SU-DHL-6 (cell line): ENCODE data around the gene FCHSD2.

ENCODE experiments used
- H2AFZ ChIP-seq: fragments of 200-600 bp; sonication (generic); 2 replicates; pipeline ENCODE4 v1.6.1; 2014; ENCODE audit warnings: low read depth, mild to moderate bottlenecking, moderate library complexity, mixed read lengths, antibody characterized with exemption, low read length; ENCODE audit not compliant: severe bottlenecking
- H3F3A ChIP-seq: fragments of 200-600 bp; shearing (Covaris generic); 2 replicates; pipeline ENCODE4 v1.6.0; 2016; ENCODE audit warnings: antibody characterized with exemption, mild to moderate bottlenecking; ENCODE audit not compliant: insufficient read depth
- H3K27ac ChIP-seq: fragments of 200-600 bp; sonication (generic); 2 replicates; pipeline ENCODE4 v1.5.1; 2016; ENCODE audit warnings: low read depth, mild to moderate bottlenecking, low read length, moderate library complexity, mixed read lengths
- H3K27me3 ChIP-seq: fragments of 200-600 bp; sonication (generic), shearing (Covaris generic); 2 replicates; pipeline ENCODE4 v1.6.0; 2014; ENCODE audit warnings: mild to moderate bottlenecking, low read length
- H3K36me3 ChIP-seq: fragments of 200-600 bp; sonication (generic); 2 replicates; pipeline ENCODE4 v1.6.1; 2014; ENCODE audit warnings: mild to moderate bottlenecking, low read length, mixed read lengths
- H3K4me2 ChIP-seq: fragments of 300-600, 200-600 bp; shearing (Covaris generic), sonication (generic); 2 replicates; pipeline ENCODE4 v1.6.0; 2014; ENCODE audit warnings: low read length, low read depth, mild to moderate bottlenecking; ENCODE audit not compliant: poor library complexity, severe bottlenecking
- H3K4me3 ChIP-seq: fragments of 200-600 bp; sonication (generic); 2 replicates; pipeline ENCODE4 v1.5.1; 2014; ENCODE audit warnings: antibody characterized with exemption, low read length, mild to moderate bottlenecking, mixed read lengths; ENCODE audit not compliant: insufficient read depth, poor library complexity, severe bottlenecking
- H3K79me2 ChIP-seq: fragments of 200-600 bp; sonication (generic); 2 replicates; pipeline ENCODE4 v1.6.1; 2014; ENCODE audit warnings: mild to moderate bottlenecking, low read length, moderate library complexity; ENCODE audit not compliant: insufficient read depth
- H3K9ac ChIP-seq: fragments of 200-600 bp; sonication (generic); 2 replicates; pipeline ENCODE4 v1.7.0; 2014; ENCODE audit warnings: mild to moderate bottlenecking, low read length
- H3K9me2 ChIP-seq: fragments of 200-600 bp; sonication (generic); replicated peaks from 2 replicates; pipeline ENCODE4 v1.6.1; 2014; ENCODE audit warnings: low read length; ENCODE audit not compliant: insufficient read depth
- H3K9me3 ChIP-seq: fragments of 200-600 bp; sonication (generic); 2 replicates; pipeline ENCODE4 v1.6.1; 2014; ENCODE audit warnings: low read length, mixed read lengths; ENCODE audit not compliant: insufficient read depth
- H4K20me1 ChIP-seq: fragments of 200-600 bp; sonication (generic); 2 replicates; pipeline ENCODE4 v1.6.1; 2014; ENCODE audit warnings: low read depth, mild to moderate bottlenecking, antibody characterized with exemption, low read length, moderate library complexity, mixed read lengths
- EZH2phosphoT487 ChIP-seq: fragments of 200-600 bp; sonication (generic), shearing (Covaris generic); conservative IDR thresholded peaks from 2 replicates; pipeline ENCODE4 v1.6.1; 2018; ENCODE audit warnings: mild to moderate bottlenecking, antibody characterized with exemption, low read length, moderate library complexity, mixed read lengths
- TF ChIP-seq, protein P1 (sequence below): fragments of 200-600 bp; sonication (generic); IDR thresholded peaks from one replicate; pipeline ENCODE4 v1.5.1; 2017; ENCODE audit warnings: antibody characterized with exemption, mild to moderate bottlenecking, low read length, moderate library complexity; ENCODE audit not compliant: insufficient read depth, poor library complexity, severe bottlenecking

The FCHSD2 gene

DNA sequence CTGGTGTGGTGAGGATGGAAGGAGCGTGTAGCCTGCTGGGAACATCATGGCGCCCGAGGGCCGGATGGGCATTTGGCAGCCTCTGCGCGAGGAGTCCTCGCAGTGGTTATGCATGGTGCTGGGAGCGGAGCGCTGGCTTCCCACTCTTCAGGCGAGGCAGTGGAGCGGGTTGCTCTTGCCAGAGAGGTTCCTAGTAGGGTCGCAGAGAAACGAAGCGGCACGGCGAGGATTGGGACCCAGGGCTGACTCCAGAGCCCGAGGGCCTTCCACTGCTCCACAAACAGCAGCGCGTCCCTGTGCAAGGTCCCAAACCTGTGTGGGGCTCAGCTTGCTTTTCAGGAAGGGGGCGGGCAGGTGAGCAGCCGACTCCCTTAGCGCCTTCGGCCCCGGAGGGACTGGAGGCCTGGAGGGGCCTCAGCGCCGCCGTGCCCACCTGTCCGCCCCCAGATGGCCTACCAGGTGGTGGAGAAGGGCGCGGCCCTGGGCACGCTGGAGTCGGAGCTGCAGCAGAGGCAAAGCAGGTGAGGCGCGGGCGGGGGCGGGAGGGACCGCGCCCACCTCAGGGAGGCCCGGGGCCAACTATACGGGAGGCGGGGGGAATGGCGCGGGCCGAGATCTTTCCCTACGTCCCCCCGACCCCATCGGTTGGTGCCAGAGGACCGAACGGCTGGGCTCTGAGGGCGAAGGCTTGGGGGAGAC is 320.7 kb downstream of the FCHSD2 start:
- H3K79me2 ChIP-seq, result no peaks in the 10 kb centered on the region
- H3K4me2 ChIP-seq, result peak overlapping the region; percentile 71
- H3K36me3 ChIP-seq, result no peaks in the 10 kb centered on the region
- no peaks in the 10 kb centered on the region for H3K9me3 ChIP-seq
- peak overlapping the region; percentile 69 for H2AFZ ChIP-seq
- H3F3A ChIP-seq, result peaks cover 33% of the 10 kb centered on the region
- peak overlapping the region; percentile 48 for H3K4me3 ChIP-seq
- no peaks in the 10 kb centered on the region for H4K20me1 ChIP-seq
- H3K27ac ChIP-seq, result peak overlapping the region; percentile 66
- H3K27me3 ChIP-seq, result no peaks in the 10 kb centered on the region
- TF ChIP-seq, protein P1, sequence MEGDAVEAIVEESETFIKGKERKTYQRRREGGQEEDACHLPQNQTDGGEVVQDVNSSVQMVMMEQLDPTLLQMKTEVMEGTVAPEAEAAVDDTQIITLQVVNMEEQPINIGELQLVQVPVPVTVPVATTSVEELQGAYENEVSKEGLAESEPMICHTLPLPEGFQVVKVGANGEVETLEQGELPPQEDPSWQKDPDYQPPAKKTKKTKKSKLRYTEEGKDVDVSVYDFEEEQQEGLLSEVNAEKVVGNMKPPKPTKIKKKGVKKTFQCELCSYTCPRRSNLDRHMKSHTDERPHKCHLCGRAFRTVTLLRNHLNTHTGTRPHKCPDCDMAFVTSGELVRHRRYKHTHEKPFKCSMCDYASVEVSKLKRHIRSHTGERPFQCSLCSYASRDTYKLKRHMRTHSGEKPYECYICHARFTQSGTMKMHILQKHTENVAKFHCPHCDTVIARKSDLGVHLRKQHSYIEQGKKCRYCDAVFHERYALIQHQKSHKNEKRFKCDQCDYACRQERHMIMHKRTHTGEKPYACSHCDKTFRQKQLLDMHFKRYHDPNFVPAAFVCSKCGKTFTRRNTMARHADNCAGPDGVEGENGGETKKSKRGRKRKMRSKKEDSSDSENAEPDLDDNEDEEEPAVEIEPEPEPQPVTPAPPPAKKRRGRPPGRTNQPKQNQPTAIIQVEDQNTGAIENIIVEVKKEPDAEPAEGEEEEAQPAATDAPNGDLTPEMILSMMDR, result no peak
- no peak for TF ChIP-seq EZH2phosphoT487
- peak overlapping the region; percentile 65 for H3K9ac ChIP-seq
- H3K9me2 ChIP-seq, result no peaks in the 10 kb centered on the region

DNA sequence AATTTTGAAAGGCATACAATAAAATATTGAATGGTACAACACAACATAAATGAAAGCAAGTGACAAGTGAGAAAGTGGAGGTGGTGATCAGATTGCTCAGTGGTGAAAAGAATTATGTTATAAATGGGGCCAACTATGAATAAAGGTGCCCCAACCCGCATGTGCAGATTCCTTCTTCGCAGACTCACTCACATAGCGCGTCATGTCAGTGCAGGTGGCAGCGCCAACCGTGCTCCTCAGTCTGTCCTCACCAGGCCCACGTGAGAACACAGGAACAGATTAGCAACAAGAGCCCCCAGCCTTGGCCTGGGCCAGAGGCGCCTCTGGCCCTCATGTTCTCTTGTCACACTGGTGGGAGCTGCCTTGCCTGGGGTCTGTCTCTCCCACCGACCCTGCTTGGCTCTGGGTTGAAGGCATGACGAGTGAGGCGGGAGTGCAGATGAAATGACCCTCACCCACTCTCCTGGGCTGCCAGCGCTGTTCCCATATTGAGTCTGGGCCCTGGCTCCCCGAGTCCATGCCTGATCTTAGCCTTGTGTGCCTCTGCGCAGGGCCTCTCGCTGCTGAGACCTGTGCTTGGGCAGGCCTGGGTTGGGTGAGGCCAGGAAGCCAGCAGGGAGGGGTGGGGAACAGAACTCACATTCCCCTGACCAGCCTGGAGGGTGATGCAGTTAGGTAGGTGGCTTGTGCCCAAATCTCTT is 321.5 kb downstream of the FCHSD2 start:
- no peak for TF ChIP-seq EZH2phosphoT487
- TF ChIP-seq, protein P1, result no peak
- H4K20me1 ChIP-seq, result no peaks in the 10 kb centered on the region
- no peaks in the 10 kb centered on the region for H3K9me2 ChIP-seq
- no peaks in the 10 kb centered on the region for H3K36me3 ChIP-seq
- no peak overlapping the region for H3K4me2 ChIP-seq
- H2AFZ ChIP-seq, result no peak overlapping the region
- H3F3A ChIP-seq, result peaks cover 27% of the 10 kb centered on the region
- H3K79me2 ChIP-seq, result no peaks in the 10 kb centered on the region
- H3K4me3 ChIP-seq, result no peak overlapping the region
- no peaks in the 10 kb centered on the region for H3K27me3 ChIP-seq
- H3K27ac ChIP-seq, result no peak overlapping the region
- H3K9ac ChIP-seq, result no peak overlapping the region
- H3K9me3 ChIP-seq, result no peaks in the 10 kb centered on the region

DNA sequence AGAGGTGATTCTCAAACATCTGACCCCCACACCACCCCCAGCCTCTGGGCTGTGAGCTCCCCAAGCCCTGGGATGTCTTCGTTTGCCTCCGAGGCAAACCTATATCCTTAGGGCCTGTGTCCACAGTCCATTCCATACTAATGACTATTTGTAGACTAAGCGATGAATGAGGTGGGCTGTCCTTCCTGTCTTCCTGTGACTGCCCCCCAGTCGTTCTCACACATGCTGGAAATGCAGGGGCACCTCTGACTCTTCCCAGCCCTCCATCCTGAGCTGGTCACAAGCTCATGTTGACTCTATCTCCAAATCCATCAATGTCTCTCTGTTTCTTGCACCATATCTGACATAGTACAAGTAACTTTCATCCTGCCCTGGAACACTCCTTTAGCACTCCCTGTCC is 323.1 kb downstream of the FCHSD2 start:
- TF ChIP-seq EZH2phosphoT487, result no peak
- TF ChIP-seq, protein P1, result no peak
- H3K36me3 ChIP-seq, result no peaks in the 10 kb centered on the region
- no peak overlapping the region for H3K4me2 ChIP-seq
- no peak overlapping the region for H3K27ac ChIP-seq
- no peaks in the 10 kb centered on the region for H3K9me3 ChIP-seq
- no peak overlapping the region for H3K4me3 ChIP-seq
- H3K79me2 ChIP-seq, result no peaks in the 10 kb centered on the region
- no peaks in the 10 kb centered on the region for H3K27me3 ChIP-seq
- H3K9me2 ChIP-seq, result no peaks in the 10 kb centered on the region
- H4K20me1 ChIP-seq, result no peaks in the 10 kb centered on the region
- no peak overlapping the region for H3K9ac ChIP-seq
- H2AFZ ChIP-seq, result no peak overlapping the region
- H3F3A ChIP-seq, result peaks cover 26% of the 10 kb centered on the region
